GM12865 (cell line): Measurements from ENCODE around the gene PEAR1.

ENCODE experiments used
- DNase-seq: peaks from one replicate; pipeline ENCODE4 v3.0.0; 2010; ENCODE audit warnings: low read depth
- H3K4me3 ChIP-seq: 2 replicates; pipeline ENCODE4 v1.5.1; 2011; ENCODE audit warnings: mild to moderate bottlenecking, low read depth, low read length, control low read depth
- TF ChIP-seq, protein P1 (sequence below): IDR thresholded peaks from 2 replicates; pipeline ENCODE4 v1.5.1; 2011; ENCODE audit warnings: low read length, control low read depth, low read depth, inconsistent platforms; ENCODE audit not compliant: insufficient read depth; ENCODE audit errors: missing control alignments

The PEAR1 gene

DNA sequence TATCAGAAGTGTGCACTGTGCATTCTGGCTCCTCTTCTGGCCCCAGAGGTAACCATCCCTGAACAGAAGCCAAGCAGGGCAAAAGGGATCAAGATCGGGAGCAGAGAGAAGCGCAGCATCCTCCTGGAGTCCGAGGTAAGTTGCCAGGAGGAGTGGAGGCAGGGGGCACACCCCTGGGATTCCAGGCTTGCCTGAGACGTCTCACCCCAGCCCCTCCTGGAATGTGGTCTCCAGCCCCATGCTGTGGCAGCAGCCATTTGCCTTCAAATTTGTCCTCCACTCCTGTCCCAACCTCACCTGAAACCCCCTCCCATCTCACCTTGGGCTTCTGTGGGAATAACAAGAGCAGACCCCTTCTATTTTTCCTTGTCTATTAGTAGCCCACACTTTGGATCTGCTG, 37.0 kb downstream of the PEAR1 start:
- H3K4me3 ChIP-seq = no peak overlapping the region
- TF ChIP-seq, protein P1, sequence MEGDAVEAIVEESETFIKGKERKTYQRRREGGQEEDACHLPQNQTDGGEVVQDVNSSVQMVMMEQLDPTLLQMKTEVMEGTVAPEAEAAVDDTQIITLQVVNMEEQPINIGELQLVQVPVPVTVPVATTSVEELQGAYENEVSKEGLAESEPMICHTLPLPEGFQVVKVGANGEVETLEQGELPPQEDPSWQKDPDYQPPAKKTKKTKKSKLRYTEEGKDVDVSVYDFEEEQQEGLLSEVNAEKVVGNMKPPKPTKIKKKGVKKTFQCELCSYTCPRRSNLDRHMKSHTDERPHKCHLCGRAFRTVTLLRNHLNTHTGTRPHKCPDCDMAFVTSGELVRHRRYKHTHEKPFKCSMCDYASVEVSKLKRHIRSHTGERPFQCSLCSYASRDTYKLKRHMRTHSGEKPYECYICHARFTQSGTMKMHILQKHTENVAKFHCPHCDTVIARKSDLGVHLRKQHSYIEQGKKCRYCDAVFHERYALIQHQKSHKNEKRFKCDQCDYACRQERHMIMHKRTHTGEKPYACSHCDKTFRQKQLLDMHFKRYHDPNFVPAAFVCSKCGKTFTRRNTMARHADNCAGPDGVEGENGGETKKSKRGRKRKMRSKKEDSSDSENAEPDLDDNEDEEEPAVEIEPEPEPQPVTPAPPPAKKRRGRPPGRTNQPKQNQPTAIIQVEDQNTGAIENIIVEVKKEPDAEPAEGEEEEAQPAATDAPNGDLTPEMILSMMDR = no peak
- DNase-seq = no peak

DNA sequence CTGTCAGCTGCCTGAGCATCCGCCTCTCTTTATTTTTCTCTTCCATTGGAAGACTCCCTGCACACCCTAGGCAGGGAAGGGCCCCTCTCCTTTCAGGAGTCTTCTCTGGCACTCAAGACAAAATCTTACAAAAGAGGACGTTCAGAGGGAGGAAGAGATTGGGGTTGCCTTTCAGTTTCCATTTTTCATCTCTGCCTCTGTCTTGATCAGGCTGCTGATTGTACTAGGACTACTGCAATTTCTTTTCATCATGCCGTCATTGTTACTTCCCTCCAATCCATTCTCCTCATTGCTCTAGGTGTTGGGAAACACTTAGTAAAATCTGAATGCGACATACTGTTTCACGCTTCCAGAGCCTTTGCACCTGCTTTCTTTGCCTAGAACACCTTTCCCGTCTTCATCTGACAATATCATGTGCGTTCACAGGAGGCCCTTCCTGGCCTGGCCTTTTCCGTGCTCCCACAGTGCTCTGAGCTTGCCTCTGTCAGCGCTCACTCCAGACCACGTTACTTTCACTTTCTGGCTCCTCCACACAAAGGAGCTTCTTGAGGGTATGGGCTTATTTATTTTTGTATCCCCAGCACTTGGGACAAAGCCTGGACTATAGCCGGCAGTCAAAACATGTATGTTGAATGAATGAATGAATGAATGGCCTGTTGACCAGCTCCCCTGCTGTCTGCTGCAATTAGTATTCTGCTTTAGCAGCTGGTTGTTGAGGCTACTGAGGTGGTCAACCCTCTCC, 37.9 kb downstream of the PEAR1 start:
- no peak overlapping the region for H3K4me3 ChIP-seq
- DNase-seq = no peak
- TF ChIP-seq, protein P1 = no peak

DNA sequence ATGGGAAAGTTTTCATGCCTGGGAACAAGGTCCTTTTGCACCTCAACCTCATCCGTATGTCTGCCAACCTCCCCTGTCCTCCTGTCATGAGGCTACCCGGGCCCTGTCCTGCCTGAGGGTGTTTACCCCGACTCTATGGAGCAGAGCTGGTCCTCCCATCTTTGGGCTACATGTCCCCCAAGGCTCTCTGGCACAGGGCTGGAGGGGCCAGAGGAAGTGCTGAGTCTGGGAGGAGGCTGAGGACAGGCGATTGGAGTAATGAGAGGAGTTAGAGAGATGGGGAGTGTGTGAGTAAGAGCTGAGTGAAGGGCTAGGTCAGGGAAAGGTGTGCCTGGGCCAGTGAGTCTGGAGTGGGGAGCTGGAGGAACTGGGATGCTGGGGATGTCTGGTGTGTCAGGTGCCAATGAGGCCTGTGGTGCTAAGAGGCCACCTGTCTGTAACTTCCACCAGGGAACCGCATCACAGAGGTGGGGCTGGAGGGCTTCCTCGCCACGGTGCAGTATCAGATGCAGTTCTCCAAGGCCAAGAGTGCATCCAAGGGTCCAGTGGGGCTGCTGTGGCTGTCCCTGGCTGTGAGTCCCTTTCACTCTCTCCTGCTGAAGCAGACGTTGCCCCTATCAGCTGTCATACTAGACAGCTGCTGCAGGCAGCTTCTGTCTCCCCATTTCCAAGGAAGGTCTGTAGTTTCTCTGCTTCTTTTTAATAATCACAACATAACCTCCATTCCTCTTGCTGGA, 38.6 kb downstream of the PEAR1 start:
- DNase-seq = no peak
- H3K4me3 ChIP-seq = no peak overlapping the region
- TF ChIP-seq, protein P1 = no peak

DNA sequence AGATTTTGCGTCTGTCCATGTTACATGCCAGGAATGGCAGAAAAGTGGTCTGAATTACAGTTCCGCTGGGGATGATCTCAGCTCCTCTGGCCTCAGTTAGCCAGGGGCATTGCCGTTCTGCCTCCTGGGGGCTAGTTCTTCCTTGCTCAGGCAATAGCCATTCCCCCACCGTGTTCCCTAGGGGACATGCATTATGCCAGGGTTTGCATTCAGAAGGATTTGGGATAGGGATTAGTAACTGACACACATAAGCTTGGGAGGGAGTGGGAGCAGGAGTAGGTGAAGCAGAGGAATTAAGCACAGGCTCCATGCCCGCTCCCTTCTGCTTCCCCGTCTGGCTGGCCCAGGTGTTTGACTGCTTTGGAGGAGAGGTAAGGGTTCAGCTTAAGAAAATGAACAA, 39.6 kb downstream of the PEAR1 start:
- no peak overlapping the region for H3K4me3 ChIP-seq
- TF ChIP-seq, protein P1 = no peak
- DNase-seq = no peak

- no peak for DNase-seq
- H3K4me3 ChIP-seq = no peak overlapping the region
- TF ChIP-seq, protein P1 = no peak
These were observed 42.1 kb downstream of the PEAR1 start for GRCh38 chr1:156935505-156936128.

GRCh38 chr1:156936191-156936590, 42.7 kb downstream of the PEAR1 start:
- no peak overlapping the region for H3K4me3 ChIP-seq
- TF ChIP-seq, protein P1 = no peak
- no peak for DNase-seq
